ENCODE results near the gene MYL6.
"Not testable (repeated sequence)": the region's sequence is repeated elsewhere in the genome, so short reads cannot be mapped to it uniquely, and the experiment has no call there.

The MYL6 gene

GRCh38 chr12:56158029-56158925 is at the start of gene MYL6:
Gene MYL6, plus strand, starts transcription at chr12:56158359. Its CDS starts 43 bp downstream, at chr12:56158402.
- DNase-seq (ENCODE audit: low spot score in 2 of 2) (peak; percentile 74 to 93), ATAC-seq (peak; percentile 92)
- H3K4me1 Mint-ChIP-seq = peaks cover 77% of the 10 kb centered on the region
- peak within 1 kb of the TSS; percentile 98 for H3K27ac Mint-ChIP-seq
- H3K4me3 Mint-ChIP-seq = peak within 1 kb of the TSS; percentile 97
- peaks cover 91% of the 10 kb centered on the region for H3K36me3 Mint-ChIP-seq
- H3K9me3 Mint-ChIP-seq = no peaks in the 10 kb centered on the region

GRCh38 chr12:56110571-56110970 is 47.6 kb upstream of the MYL6 start:
- Mint-ChIP-seq H3K4me1 (peaks cover 18% of the 10 kb centered on the region), H3K27ac (peak overlapping the region; percentile 7), H3K4me3 (no peak overlapping the region), H3K36me3 (peaks cover 94% of the 10 kb centered on the region), H3K9me3 (no peaks in the 10 kb centered on the region)
- DNase-seq (ENCODE audit: low spot score in 2 of 2) = no peak
- ATAC-seq = no peak

DNA sequence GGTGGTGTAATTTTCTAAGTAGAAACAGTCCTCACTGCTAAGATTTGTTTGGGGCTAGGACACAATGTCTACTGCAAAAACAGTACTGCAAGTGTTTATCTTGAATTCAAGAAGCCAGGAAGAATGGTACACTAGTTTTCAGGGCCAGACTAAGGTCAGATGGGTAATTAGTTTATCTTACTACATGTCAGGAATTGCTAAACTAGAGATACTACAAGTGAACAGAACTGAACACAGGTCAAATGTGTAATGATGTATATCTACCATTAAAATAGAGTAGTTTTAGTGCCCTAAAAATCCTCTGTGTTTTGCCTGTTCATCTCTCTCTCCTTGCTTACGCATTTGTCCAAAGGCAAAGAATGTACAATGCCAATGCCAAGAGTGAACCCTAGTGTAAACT is 44.1 kb upstream of the MYL6 start:
- Mint-ChIP-seq H3K4me1 (peaks cover 20% of the 10 kb centered on the region), H3K27ac (peak overlapping the region; percentile 83), H3K9me3 (no peaks in the 10 kb centered on the region), H3K4me3 (no peak overlapping the region), H3K36me3 (peaks cover 89% of the 10 kb centered on the region)
- no peak for ATAC-seq
- DNase-seq (ENCODE audit: low spot score in 2 of 2) = no peak

- Mint-ChIP-seq H3K4me1 (peaks cover 28% of the 10 kb centered on the region), H3K27ac (peak overlapping the region; percentile 99), H3K4me3 (peak overlapping the region; percentile 90), H3K36me3 (peaks cover 79% of the 10 kb centered on the region), H3K9me3 (no peaks in the 10 kb centered on the region)
- ATAC-seq (no peak), DNase-seq (ENCODE audit: low spot score in 2 of 2) (no peak)
These were observed 42.8 kb upstream of the MYL6 start for GRCh38 chr12:56115329-56115728.

GRCh38 chr12:56116267-56117081 is 41.7 kb upstream of the MYL6 start, which contains the start of gene RPL41:
Gene RPL41, plus strand, starts transcription at chr12:56116633.
- H3K36me3 Mint-ChIP-seq = peaks cover 78% of the 10 kb centered on the region
- ATAC-seq (peak; percentile 66), DNase-seq (ENCODE audit: low spot score in 2 of 2) (peak; percentile 90 to 97)
- H3K4me3 Mint-ChIP-seq = peak within 1 kb of the TSS; percentile 90
- H3K4me1 Mint-ChIP-seq = peaks cover 30% of the 10 kb centered on the region
- peak within 1 kb of the TSS; percentile 99 for H3K27ac Mint-ChIP-seq
- H3K9me3 Mint-ChIP-seq = no peaks in the 10 kb centered on the region

DNA sequence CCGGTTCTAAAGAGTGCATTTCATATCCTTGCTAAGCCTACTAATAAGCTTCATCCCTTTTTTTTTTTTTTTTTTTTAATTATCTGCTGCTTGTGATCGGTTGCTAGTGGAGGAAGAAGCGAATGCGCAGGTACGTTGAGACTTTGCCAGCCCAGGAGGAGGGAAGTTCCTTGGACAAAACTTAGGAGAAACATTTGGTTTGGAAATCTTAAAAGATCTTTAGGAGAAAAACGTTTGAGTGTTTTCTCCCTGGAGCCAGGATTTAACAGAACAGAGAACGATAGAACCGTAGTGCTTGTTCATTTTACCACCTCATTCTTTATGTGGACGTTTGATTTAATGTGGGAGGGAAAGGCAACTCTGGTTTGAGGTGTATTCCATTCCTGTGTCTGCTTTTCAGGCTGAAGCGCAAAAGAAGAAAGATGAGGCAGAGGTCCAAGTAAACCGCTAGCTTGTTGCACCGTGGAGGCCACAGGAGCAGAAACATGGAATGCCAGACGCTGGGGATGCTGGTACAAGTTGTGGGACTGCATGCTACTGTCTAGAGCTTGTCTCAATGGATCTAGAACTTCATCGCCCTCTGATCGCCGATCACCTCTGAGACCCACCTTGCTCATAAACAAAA is 41.0 kb upstream of the MYL6 start:
- peak overlapping the region; percentile 90 for H3K4me3 Mint-ChIP-seq
- not testable (repeated sequence) for DNase-seq (ENCODE audit: low spot score in 2 of 2); H3K9me3 Mint-ChIP-seq; ATAC-seq
- H3K4me1 Mint-ChIP-seq = peaks cover 37% of the 10 kb centered on the region
- peak overlapping the region; percentile 99 for H3K27ac Mint-ChIP-seq
- peaks cover 76% of the 10 kb centered on the region for H3K36me3 Mint-ChIP-seq

DNA sequence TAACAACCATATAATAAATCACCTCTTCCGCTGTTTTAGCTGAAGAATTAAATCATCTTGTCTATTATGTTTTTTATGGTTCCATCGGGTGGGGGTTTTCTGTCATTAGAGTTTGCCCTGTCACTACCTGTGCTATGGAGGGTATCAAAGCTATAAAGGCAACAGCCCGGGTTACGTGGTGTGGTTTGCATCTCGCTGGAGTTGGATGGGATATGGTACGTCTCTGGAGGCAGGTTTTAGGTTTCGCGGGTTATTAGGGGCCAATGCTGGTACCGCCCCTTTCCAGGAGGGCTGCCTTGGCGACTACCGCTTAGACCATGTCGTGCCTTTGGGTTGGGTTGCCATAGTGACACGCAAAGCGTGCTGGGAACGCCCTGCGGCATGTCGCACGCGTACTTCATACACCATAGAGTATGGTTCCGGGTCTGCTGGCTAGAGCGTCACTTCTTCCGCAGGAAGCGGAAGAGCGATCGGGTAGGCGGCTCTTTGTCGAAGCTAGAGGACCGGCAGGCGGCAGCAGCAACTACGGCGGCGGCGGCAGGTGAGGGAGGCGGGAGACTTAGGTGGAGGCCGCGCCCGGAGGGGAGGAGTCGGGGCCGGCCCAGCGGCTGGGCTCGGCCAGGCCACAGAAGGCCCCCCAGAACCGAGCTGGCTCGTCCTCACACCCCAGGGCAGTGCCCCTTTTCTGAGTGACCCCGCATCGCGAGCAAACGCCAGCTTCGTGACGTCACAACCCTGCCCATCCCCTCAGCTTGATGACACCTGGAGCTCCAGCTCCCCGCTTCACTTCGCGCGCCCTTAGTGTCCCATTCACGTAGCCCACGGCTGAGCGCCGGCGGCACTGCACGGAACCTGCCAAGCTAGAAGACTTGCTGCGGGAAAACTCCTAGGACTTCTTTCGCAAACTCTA is 40.1 kb upstream of the MYL6 start, which contains the start of gene ZC3H10:
Gene ZC3H10, plus strand, starts transcription at position 489 of the 910 bp plus-strand sequence. CDS start 2,297 bp downstream, outside the sequence.
- peak; percentile 93 for ATAC-seq
- Mint-ChIP-seq H3K4me3 (peak within 1 kb of the TSS; percentile 90), H3K36me3 (peaks cover 68% of the 10 kb centered on the region), H3K9me3 (no peaks in the 10 kb centered on the region), H3K4me1 (peaks cover 37% of the 10 kb centered on the region), H3K27ac (peak within 1 kb of the TSS; percentile 99)
- peak; percentile 87 to 98 for DNase-seq (ENCODE audit: low spot score in 2 of 2)

GRCh38 chr12:56118688-56119357 is 39.3 kb upstream of the MYL6 start:
- ATAC-seq (peak; percentile 0), DNase-seq (ENCODE audit: low spot score in 2 of 2) (no peak)
- peaks cover 40% of the 10 kb centered on the region for H3K4me1 Mint-ChIP-seq
- H3K4me3 Mint-ChIP-seq = peak overlapping the region; percentile 90
- H3K27ac Mint-ChIP-seq = peak overlapping the region; percentile 99
- no peaks in the 10 kb centered on the region for H3K9me3 Mint-ChIP-seq
- H3K36me3 Mint-ChIP-seq = peaks cover 60% of the 10 kb centered on the region

GRCh38 chr12:56119361-56119796 is 38.8 kb upstream of the MYL6 start:
- ATAC-seq (no peak), DNase-seq (ENCODE audit: low spot score in 2 of 2) (peak in 1 of 2 donors; percentile 67)
- peak overlapping the region; percentile 99 for H3K27ac Mint-ChIP-seq
- peaks cover 45% of the 10 kb centered on the region for H3K4me1 Mint-ChIP-seq
- no peaks in the 10 kb centered on the region for H3K9me3 Mint-ChIP-seq
- peaks cover 54% of the 10 kb centered on the region for H3K36me3 Mint-ChIP-seq
- H3K4me3 Mint-ChIP-seq = peak overlapping the region; percentile 90

- DNase-seq (ENCODE audit: low spot score in 2 of 2) (no peak), ATAC-seq (no peak)
- peaks cover 47% of the 10 kb centered on the region for H3K4me1 Mint-ChIP-seq
- H3K9me3 Mint-ChIP-seq = no peaks in the 10 kb centered on the region
- H3K36me3 Mint-ChIP-seq = peaks cover 48% of the 10 kb centered on the region
- no peak overlapping the region for H3K27ac Mint-ChIP-seq
- no peak overlapping the region for H3K4me3 Mint-ChIP-seq
These were observed 37.9 kb upstream of the MYL6 start for GRCh38 chr12:56120158-56120846.

GRCh38 chr12:56121204-56121870 is 36.8 kb upstream of the MYL6 start:
- H3K4me1 Mint-ChIP-seq = peaks cover 53% of the 10 kb centered on the region
- ATAC-seq = no peak
- no peak for DNase-seq (ENCODE audit: low spot score in 2 of 2)
- peak overlapping the region; percentile 41 for H3K27ac Mint-ChIP-seq
- no peak overlapping the region for H3K4me3 Mint-ChIP-seq
- peaks cover 47% of the 10 kb centered on the region for H3K36me3 Mint-ChIP-seq
- H3K9me3 Mint-ChIP-seq = no peaks in the 10 kb centered on the region

DNA sequence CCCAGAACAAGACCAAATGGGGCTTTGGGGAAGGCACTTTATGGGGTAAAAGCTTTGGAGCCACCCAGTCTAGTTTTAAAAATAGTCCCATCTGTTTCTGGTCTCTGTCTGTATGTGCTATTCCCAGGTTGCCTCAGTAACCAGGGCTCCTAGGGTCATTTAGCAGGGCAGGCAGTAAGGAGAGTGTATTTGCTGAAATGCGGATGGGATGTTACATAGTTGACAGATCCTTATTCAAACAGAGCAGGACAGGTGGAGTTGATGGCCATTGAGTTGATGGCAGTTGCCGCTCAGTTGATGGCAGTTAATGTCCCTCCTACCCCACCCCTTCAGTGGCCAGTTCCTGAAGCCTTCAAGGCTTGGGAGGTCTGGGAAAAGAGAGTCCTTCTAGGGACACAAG is 35.5 kb upstream of the MYL6 start:
- DNase-seq (ENCODE audit: low spot score in 2 of 2) (no peak), ATAC-seq (no peak)
- no peak overlapping the region for H3K4me3 Mint-ChIP-seq
- H3K4me1 Mint-ChIP-seq = peaks cover 58% of the 10 kb centered on the region
- H3K27ac Mint-ChIP-seq = no peak overlapping the region
- peaks cover 37% of the 10 kb centered on the region for H3K36me3 Mint-ChIP-seq
- H3K9me3 Mint-ChIP-seq = no peaks in the 10 kb centered on the region

DNA sequence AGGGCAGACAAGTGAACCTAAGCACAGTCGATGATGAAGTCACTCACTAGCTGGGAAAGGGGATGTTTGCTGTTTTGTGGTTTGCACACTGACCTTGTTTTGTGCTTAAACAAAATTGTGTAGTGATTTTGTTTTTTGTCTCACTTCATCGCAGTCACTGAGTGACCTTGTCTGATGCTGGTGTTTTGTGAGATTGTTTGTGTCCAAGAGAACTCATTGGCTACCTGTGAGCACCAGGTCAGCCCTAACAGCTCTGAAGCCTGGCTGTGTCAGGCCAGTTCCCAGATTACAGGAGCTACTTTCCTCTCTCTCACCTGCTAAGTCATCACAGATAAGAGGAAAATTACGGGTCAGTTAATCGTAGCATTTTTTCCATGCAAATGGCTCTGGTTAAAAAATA is 34.0 kb upstream of the MYL6 start:
- peaks cover 52% of the 10 kb centered on the region for H3K4me1 Mint-ChIP-seq
- H3K9me3 Mint-ChIP-seq = no peaks in the 10 kb centered on the region
- ATAC-seq = no peak
- peak overlapping the region; percentile 90 for H3K27ac Mint-ChIP-seq
- no peak for DNase-seq (ENCODE audit: low spot score in 2 of 2)
- H3K36me3 Mint-ChIP-seq = peaks cover 40% of the 10 kb centered on the region
- H3K4me3 Mint-ChIP-seq = no peak overlapping the region
